ENCODE results near the gene TARS1. TPM values are rescaled to one million over a fixed set of nuclear protein-coding genes. Genes with fewer than 3 reads are reported as not detected.

The TARS1 gene
- total RNA-seq, 1 experiment from 2014 or later: 304 TPM

DNA sequence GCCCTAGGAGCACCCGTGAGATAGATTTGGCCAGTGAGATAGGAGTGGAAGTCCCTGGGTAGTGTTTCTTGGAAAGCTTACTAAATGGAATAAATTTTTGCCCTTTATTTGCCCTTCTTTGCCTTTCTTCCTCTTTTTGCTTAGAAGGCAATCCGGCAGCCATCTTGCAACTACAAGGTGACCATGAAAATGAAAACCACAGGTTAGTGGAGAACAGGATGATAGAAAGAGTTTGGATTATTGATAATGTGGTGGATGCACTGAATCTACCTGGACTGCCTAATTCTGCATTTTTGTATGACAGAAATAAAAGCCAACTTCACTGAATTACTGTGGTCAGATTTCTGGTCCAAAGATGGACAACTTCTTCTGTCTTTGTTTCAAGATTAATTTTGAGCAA, 33.2 kb downstream of the TARS1 start (continued):
- TF ChIP-seq, protein P1, sequence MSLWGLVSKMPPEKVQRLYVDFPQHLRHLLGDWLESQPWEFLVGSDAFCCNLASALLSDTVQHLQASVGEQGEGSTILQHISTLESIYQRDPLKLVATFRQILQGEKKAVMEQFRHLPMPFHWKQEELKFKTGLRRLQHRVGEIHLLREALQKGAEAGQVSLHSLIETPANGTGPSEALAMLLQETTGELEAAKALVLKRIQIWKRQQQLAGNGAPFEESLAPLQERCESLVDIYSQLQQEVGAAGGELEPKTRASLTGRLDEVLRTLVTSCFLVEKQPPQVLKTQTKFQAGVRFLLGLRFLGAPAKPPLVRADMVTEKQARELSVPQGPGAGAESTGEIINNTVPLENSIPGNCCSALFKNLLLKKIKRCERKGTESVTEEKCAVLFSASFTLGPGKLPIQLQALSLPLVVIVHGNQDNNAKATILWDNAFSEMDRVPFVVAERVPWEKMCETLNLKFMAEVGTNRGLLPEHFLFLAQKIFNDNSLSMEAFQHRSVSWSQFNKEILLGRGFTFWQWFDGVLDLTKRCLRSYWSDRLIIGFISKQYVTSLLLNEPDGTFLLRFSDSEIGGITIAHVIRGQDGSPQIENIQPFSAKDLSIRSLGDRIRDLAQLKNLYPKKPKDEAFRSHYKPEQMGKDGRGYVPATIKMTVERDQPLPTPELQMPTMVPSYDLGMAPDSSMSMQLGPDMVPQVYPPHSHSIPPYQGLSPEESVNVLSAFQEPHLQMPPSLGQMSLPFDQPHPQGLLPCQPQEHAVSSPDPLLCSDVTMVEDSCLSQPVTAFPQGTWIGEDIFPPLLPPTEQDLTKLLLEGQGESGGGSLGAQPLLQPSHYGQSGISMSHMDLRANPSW (CRISPR knock-in tag; conservative IDR thresholded peaks at IDR 0.05; ENCODE audit: low read depth): no peak
- TF ChIP-seq CREB1 (CRISPR knock-in tag; IDR thresholded peaks at IDR 0.05) (no peak), JUN (CRISPR knock-in tag; IDR thresholded peaks at IDR 0.05) (no peak)
- TF ChIP-seq, protein P2, sequence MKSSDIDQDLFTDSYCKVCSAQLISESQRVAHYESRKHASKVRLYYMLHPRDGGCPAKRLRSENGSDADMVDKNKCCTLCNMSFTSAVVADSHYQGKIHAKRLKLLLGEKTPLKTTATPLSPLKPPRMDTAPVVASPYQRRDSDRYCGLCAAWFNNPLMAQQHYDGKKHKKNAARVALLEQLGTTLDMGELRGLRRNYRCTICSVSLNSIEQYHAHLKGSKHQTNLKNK (CRISPR knock-in tag; IDR thresholded peaks at IDR 0.05): no peak
- TF ChIP-seq, protein P3, sequence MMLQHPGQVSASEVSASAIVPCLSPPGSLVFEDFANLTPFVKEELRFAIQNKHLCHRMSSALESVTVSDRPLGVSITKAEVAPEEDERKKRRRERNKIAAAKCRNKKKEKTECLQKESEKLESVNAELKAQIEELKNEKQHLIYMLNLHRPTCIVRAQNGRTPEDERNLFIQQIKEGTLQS (CRISPR knock-in tag; conservative IDR thresholded peaks at IDR 0.05): no peak

DNA sequence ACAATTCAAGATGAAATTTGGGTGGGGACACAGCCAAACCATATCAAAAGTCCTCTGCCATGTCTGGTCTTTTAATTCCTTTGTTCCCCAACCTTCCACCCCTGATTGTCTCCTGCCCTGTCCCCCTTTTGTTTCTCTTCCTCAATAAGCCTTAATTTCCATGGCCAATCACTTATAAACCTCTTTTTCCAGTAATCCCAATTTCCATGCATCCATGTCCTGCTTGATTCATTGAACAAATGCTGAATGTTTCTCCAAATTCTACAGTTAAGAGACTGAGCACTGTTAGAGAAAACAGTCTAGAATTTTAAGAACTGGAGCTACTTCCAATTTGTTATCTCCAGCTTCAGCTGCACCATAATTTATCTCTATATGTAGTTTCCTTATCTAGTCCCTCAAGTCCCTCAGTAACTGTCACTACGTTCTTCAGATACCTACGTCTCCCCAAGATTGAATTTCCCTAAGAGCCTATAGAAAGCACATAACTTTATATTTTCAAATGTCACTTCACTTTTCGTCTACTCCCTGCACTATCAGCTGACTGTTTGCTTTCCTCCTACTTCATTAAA, 34.2 kb downstream of the TARS1 start:
- Mint-ChIP-seq H3K36me3 (peaks cover 79% of the 10 kb centered on the region), H3K4me3 (no peak overlapping the region), H3K4me1 (peaks cover 33% of the 10 kb centered on the region), H3K9me3 (peaks cover 17% of the 10 kb centered on the region), H3K27ac (peak overlapping the region; percentile 20), H3K27me3 (ENCODE audit: low read depth) (no peaks in the 10 kb centered on the region)
- DNase-seq (ENCODE audit: low spot score) (no peak), ATAC-seq (no peak)
- TF ChIP-seq EMX1 (CRISPR knock-in tag; IDR thresholded peaks at IDR 0.05) (no peak), ZBTB21 (CRISPR knock-in tag; IDR thresholded peaks at IDR 0.05; ENCODE audit: borderline replicate concordance) (no peak), ELF4 (CRISPR knock-in tag; IDR thresholded peaks at IDR 0.05; ENCODE audit: low read depth) (no peak), SOX15 (CRISPR knock-in tag; IDR thresholded peaks at IDR 0.05) (no peak)
- TF ChIP-seq, protein P4, sequence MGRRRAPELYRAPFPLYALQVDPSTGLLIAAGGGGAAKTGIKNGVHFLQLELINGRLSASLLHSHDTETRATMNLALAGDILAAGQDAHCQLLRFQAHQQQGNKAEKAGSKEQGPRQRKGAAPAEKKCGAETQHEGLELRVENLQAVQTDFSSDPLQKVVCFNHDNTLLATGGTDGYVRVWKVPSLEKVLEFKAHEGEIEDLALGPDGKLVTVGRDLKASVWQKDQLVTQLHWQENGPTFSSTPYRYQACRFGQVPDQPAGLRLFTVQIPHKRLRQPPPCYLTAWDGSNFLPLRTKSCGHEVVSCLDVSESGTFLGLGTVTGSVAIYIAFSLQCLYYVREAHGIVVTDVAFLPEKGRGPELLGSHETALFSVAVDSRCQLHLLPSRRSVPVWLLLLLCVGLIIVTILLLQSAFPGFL (CRISPR knock-in tag; IDR thresholded peaks at IDR 0.05; ENCODE audit: borderline replicate concordance): no peak
- TF ChIP-seq, protein P5, sequence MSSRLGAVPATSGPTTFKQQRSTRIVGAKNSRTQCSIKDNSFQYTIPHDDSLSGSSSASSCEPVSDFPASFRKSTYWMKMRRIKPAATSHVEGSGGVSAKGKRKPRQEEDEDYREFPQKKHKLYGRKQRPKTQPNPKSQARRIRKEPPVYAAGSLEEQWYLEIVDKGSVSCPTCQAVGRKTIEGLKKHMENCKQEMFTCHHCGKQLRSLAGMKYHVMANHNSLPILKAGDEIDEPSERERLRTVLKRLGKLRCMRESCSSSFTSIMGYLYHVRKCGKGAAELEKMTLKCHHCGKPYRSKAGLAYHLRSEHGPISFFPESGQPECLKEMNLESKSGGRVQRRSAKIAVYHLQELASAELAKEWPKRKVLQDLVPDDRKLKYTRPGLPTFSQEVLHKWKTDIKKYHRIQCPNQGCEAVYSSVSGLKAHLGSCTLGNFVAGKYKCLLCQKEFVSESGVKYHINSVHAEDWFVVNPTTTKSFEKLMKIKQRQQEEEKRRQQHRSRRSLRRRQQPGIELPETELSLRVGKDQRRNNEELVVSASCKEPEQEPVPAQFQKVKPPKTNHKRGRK (CRISPR knock-in tag; IDR thresholded peaks at IDR 0.05; ENCODE audit: borderline replicate concordance): no peak
- TF ChIP-seq, protein P6, sequence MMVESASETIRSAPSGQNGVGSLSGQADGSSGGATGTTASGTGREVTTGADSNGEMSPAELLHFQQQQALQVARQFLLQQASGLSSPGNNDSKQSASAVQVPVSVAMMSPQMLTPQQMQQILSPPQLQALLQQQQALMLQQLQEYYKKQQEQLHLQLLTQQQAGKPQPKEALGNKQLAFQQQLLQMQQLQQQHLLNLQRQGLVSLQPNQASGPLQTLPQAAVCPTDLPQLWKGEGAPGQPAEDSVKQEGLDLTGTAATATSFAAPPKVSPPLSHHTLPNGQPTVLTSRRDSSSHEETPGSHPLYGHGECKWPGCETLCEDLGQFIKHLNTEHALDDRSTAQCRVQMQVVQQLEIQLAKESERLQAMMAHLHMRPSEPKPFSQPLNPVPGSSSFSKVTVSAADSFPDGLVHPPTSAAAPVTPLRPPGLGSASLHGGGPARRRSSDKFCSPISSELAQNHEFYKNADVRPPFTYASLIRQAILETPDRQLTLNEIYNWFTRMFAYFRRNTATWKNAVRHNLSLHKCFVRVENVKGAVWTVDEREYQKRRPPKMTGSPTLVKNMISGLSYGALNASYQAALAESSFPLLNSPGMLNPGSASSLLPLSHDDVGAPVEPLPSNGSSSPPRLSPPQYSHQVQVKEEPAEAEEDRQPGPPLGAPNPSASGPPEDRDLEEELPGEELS (CRISPR knock-in tag; IDR thresholded peaks at IDR 0.05): no peak
- ChIA-PET POLR2A (no interaction called here), CTCF (no interaction called here)

DNA sequence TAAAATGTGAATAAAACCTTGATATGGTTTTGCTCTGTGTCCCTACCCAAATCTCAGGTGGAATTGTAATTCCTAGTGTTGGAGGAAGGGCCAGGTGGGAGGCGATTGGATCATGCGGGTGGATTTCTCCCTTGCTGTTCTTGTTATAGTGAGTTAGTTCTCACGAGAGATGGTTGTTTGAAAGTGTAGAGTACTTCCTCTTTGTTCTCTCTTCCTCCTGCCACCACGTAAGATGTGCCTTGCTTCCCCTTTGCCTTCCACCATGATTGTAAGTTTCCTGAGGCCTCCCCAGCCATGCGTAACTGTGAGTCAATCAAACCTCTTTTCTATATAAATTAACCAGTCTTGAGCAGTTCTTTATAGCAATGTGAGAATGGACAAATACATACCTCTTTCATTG, 34.9 kb downstream of the TARS1 start:
- CTCF ChIA-PET: no interaction called here
- Mint-ChIP-seq H3K27ac (no peak overlapping the region), H3K4me3 (no peak overlapping the region), H3K4me1 (peaks cover 33% of the 10 kb centered on the region), H3K27me3 (ENCODE audit: low read depth) (no peaks in the 10 kb centered on the region), H3K9me3 (peaks cover 17% of the 10 kb centered on the region), H3K36me3 (peaks cover 78% of the 10 kb centered on the region)
- ATAC-seq: no peak
- POLR2A ChIA-PET: no interaction called here
- no peak for DNase-seq (ENCODE audit: low spot score)
- TF ChIP-seq ZNF671 (CRISPR knock-in tag; IDR thresholded peaks at IDR 0.05) (no peak), JUN (CRISPR knock-in tag; IDR thresholded peaks at IDR 0.05) (no peak), ZBTB21 (CRISPR knock-in tag; IDR thresholded peaks at IDR 0.05; ENCODE audit: borderline replicate concordance) (no peak), FOXK1 (CRISPR knock-in tag; IDR thresholded peaks at IDR 0.05) (no peak), FOXP1 (CRISPR knock-in tag; IDR thresholded peaks at IDR 0.05; ENCODE audit: borderline replicate concordance) (no peak)
- TF ChIP-seq, protein P7, sequence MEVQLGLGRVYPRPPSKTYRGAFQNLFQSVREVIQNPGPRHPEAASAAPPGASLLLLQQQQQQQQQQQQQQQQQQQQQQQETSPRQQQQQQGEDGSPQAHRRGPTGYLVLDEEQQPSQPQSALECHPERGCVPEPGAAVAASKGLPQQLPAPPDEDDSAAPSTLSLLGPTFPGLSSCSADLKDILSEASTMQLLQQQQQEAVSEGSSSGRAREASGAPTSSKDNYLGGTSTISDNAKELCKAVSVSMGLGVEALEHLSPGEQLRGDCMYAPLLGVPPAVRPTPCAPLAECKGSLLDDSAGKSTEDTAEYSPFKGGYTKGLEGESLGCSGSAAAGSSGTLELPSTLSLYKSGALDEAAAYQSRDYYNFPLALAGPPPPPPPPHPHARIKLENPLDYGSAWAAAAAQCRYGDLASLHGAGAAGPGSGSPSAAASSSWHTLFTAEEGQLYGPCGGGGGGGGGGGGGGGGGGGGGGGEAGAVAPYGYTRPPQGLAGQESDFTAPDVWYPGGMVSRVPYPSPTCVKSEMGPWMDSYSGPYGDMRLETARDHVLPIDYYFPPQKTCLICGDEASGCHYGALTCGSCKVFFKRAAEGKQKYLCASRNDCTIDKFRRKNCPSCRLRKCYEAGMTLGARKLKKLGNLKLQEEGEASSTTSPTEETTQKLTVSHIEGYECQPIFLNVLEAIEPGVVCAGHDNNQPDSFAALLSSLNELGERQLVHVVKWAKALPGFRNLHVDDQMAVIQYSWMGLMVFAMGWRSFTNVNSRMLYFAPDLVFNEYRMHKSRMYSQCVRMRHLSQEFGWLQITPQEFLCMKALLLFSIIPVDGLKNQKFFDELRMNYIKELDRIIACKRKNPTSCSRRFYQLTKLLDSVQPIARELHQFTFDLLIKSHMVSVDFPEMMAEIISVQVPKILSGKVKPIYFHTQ (CRISPR knock-in tag; IDR thresholded peaks at IDR 0.05): no peak
- TF ChIP-seq, protein P8, sequence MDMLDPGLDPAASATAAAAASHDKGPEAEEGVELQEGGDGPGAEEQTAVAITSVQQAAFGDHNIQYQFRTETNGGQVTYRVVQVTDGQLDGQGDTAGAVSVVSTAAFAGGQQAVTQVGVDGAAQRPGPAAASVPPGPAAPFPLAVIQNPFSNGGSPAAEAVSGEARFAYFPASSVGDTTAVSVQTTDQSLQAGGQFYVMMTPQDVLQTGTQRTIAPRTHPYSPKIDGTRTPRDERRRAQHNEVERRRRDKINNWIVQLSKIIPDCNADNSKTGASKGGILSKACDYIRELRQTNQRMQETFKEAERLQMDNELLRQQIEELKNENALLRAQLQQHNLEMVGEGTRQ (CRISPR knock-in tag; IDR thresholded peaks at IDR 0.05): no peak
- TF ChIP-seq, protein P2 (CRISPR knock-in tag; IDR thresholded peaks at IDR 0.05): no peak
- TF ChIP-seq, protein P9, sequence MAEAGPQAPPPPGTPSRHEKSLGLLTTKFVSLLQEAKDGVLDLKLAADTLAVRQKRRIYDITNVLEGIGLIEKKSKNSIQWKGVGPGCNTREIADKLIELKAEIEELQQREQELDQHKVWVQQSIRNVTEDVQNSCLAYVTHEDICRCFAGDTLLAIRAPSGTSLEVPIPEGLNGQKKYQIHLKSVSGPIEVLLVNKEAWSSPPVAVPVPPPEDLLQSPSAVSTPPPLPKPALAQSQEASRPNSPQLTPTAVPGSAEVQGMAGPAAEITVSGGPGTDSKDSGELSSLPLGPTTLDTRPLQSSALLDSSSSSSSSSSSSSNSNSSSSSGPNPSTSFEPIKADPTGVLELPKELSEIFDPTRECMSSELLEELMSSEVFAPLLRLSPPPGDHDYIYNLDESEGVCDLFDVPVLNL (CRISPR knock-in tag; IDR thresholded peaks at IDR 0.05; ENCODE audit: borderline replicate concordance, low read depth): no peak

Measured in WTC11 (cell line).